H1 (cell line): ENCODE data around the gene DPEP3. TPM values are rescaled to one million over a fixed set of nuclear protein-coding genes. Genes with fewer than 3 reads are reported as not detected.

Source experiments
- CTCF ChIA-PET: fragments of 300-600 bp; sonication (Branson Sonifier 250); formaldehyde crosslinking; loops from one replicate; lab custom pipeline; 2021; ENCODE audit not compliant: partially characterized antibody; lab: Charles Lee
- POLR2A ChIA-PET: fragments of 300-600 bp; sonication (Branson Sonifier 250); formaldehyde crosslinking; loops from one replicate; lab custom pipeline; 2021; ENCODE audit warnings: inconsistent platforms; ENCODE audit not compliant: partially characterized antibody; lab: Charles Lee
- DNase-seq, 2 experiments: peaks; one replicate each; pipeline versions ENCODE4 v3.0.0 to v3.0.0-alpha.2; 2010 to 2022; ENCODE audit warnings: low spot score in 2 of 2, low read depth in 1 of 2, mixed read lengths in 1 of 2
- FAIRE-seq: peaks from 2 replicates; lab custom pipeline; 2011; peaks lifted over from hg19 to GRCh38; lab: Jason Lieb, UNC
- H2AFZ ChIP-seq: 2 replicates; pipeline ENCODE4 v1.8.1; 2012; ENCODE audit warnings: low read length, inconsistent platforms
- H2AK5ac ChIP-seq: 2 replicates; pipeline ENCODE4 v1.6.1; 2013; ENCODE audit warnings: low read depth, low read length
- H2BK120ac ChIP-seq: replicated peaks from 2 replicates; pipeline ENCODE3; 2013; ENCODE audit warnings: low read depth, low read length, inconsistent platforms
- H2BK12ac ChIP-seq: 2 replicates; pipeline ENCODE4 v1.6.1; 2013; ENCODE audit warnings: low read depth, low read length
- H2BK15ac ChIP-seq: 2 replicates; pipeline ENCODE4 v1.6.1; 2013; ENCODE audit warnings: low read length
- H2BK20ac ChIP-seq: 2 replicates; pipeline ENCODE4 v1.6.1; 2013; ENCODE audit warnings: low read length
- H2BK5ac ChIP-seq: 2 replicates; pipeline ENCODE4 v1.6.1; 2013; ENCODE audit warnings: low read depth, low read length
- H3K14ac ChIP-seq: 2 replicates; pipeline ENCODE4 v1.6.1; 2013; ENCODE audit warnings: inconsistent platforms; ENCODE audit not compliant: insufficient read length
- H3K18ac ChIP-seq: 2 replicates; pipeline ENCODE4 v1.6.1; 2013; ENCODE audit warnings: low read length; ENCODE audit errors: extremely low read depth
- H3K23ac ChIP-seq: 2 replicates; pipeline ENCODE4 v1.6.1; 2013; ENCODE audit warnings: inconsistent platforms; ENCODE audit not compliant: insufficient read length
- H3K23me2 ChIP-seq: 2 replicates; pipeline ENCODE4 v1.6.1; 2013; ENCODE audit warnings: low read depth, low read length
- H3K27ac ChIP-seq: 2 replicates; pipeline ENCODE4 v1.6.1; 2011; ENCODE audit warnings: low read depth, low read length, inconsistent platforms
- H3K27me3 ChIP-seq, 4 experiments: replicated peaks in 1 of 4; 1 replicate in 1 of 4; 2 replicates in 3 of 4; pipeline versions ENCODE4 v1.6.1 to v1.8.1; 2011 to 2013; ENCODE audit warnings: low read length in 3 of 4, mild to moderate bottlenecking in 3 of 4, inconsistent platforms in 2 of 4, mixed read lengths in 2 of 4, moderate library complexity in 1 of 4; ENCODE audit not compliant: control insufficient read depth in 3 of 4, insufficient read depth in 3 of 4; ENCODE audit errors: extremely low read depth in 1 of 4
- H3K36me3 ChIP-seq, 4 experiments: 2 replicates each; pipeline versions ENCODE4 v1.6.1 to v1.8.1; 2011 to 2013; ENCODE audit warnings: mild to moderate bottlenecking in 4 of 4, low read length in 3 of 4, moderate library complexity in 2 of 4, control low read depth in 1 of 4, inconsistent platforms in 1 of 4; ENCODE audit not compliant: insufficient read depth in 4 of 4, control insufficient read depth in 2 of 4
- H3K4ac ChIP-seq: replicated peaks from 2 replicates; pipeline ENCODE3; 2013; ENCODE audit warnings: low read length, low read depth, mixed read lengths, inconsistent platforms; ENCODE audit not compliant: insufficient read length
- H3K4me1 ChIP-seq, 4 experiments: replicated peaks in 1 of 4; 1 replicate in 1 of 4; 2 replicates in 3 of 4; pipeline versions ENCODE4 v1.6.1 to v1.8.1; 2011 to 2013; ENCODE audit warnings: low read length in 3 of 4, inconsistent platforms in 2 of 4, mixed read lengths in 1 of 4; ENCODE audit not compliant: insufficient read depth in 4 of 4, control insufficient read depth in 3 of 4
- H3K4me2 ChIP-seq, 2 experiments: 2 replicates each; pipeline versions ENCODE4 v1.6.1 to v1.8.1; 2011 to 2013; ENCODE audit warnings: low read depth in 2 of 2, low read length in 2 of 2, control low read depth in 1 of 2, inconsistent platforms in 1 of 2, mild to moderate bottlenecking in 1 of 2; ENCODE audit not compliant: insufficient read depth in 1 of 2
- H3K4me3 ChIP-seq, 4 experiments: fragments of 200-600, 300-600 bp in 1 of 4; sonication (generic), shearing (Covaris generic), sonication (Bioruptor Twin) in 1 of 4; 2 replicates each; pipeline versions ENCODE4 v1.5.1 to v1.8.1; 2011 to 2016; ENCODE audit warnings: low read length in 4 of 4, low read depth in 3 of 4, control low read depth in 2 of 4, inconsistent platforms in 2 of 4, mild to moderate bottlenecking in 2 of 4, mixed read lengths in 1 of 4, moderate library complexity in 1 of 4; ENCODE audit not compliant: insufficient read depth in 2 of 4; ENCODE audit errors: extremely low read depth in 1 of 4
- H3K56ac ChIP-seq: replicated peaks from 2 replicates; pipeline ENCODE3; 2013; ENCODE audit warnings: low read depth, mild to moderate bottlenecking, mixed read lengths, low read length, inconsistent platforms; ENCODE audit not compliant: insufficient read length
- H3K79me1 ChIP-seq: 2 replicates; pipeline ENCODE4 v1.6.1; 2013; ENCODE audit warnings: low read depth, low read length, control low read depth
- H3K79me2 ChIP-seq, 2 experiments: 2 replicates each; pipeline versions ENCODE4 v1.6.1 to v1.8.1; 2012 to 2013; ENCODE audit warnings: low read length in 2 of 2, mild to moderate bottlenecking in 2 of 2, inconsistent platforms in 1 of 2; ENCODE audit not compliant: insufficient read depth in 2 of 2, control insufficient read depth in 1 of 2
- H3K9ac ChIP-seq, 4 experiments: replicated peaks in 1 of 4; 1 replicate in 1 of 4; 2 replicates in 3 of 4; pipeline versions ENCODE4 v1.6.1 to v1.8.1; 2011 to 2013; ENCODE audit warnings: low read depth in 3 of 4, low read length in 3 of 4, control low read depth in 2 of 4, mild to moderate bottlenecking in 2 of 4, moderate library complexity in 2 of 4, inconsistent platforms in 1 of 4; ENCODE audit errors: extremely low read depth in 1 of 4
- H3K9me3 ChIP-seq, 2 experiments: 2 replicates each; pipeline versions ENCODE4 v1.6.1 to v1.8.1; 2012 to 2013; ENCODE audit warnings: mild to moderate bottlenecking in 2 of 2, moderate library complexity in 2 of 2, control low read depth in 1 of 2, inconsistent platforms in 1 of 2, low read depth in 1 of 2, low read length in 1 of 2, mixed read lengths in 1 of 2; ENCODE audit not compliant: insufficient read depth in 2 of 2
- H4K20me1 ChIP-seq, 2 experiments: replicated peaks in 1 of 2; 2 replicates each; pipeline versions ENCODE3 to v1.8.1; 2011 to 2013; ENCODE audit warnings: inconsistent platforms in 2 of 2, low read length in 2 of 2, mild to moderate bottlenecking in 1 of 2; ENCODE audit not compliant: insufficient read depth in 2 of 2, control insufficient read depth in 1 of 2
- H4K5ac ChIP-seq: 2 replicates; pipeline ENCODE4 v1.6.1; 2013; ENCODE audit warnings: low read length, low read depth, mixed read lengths, inconsistent platforms; ENCODE audit not compliant: insufficient read length
- H4K8ac ChIP-seq: 2 replicates; pipeline ENCODE4 v1.8.0; 2013; ENCODE audit warnings: mild to moderate bottlenecking, moderate library complexity, low read length, inconsistent platforms; ENCODE audit not compliant: insufficient read depth; ENCODE audit errors: extremely low read depth
- H4K91ac ChIP-seq: replicated peaks from 2 replicates; pipeline ENCODE3; 2013; ENCODE audit warnings: low read length, mixed read lengths, inconsistent platforms; ENCODE audit not compliant: insufficient read length
- EZH2 ChIP-seq: fragments of 200-600 bp; sonication (generic); IDR thresholded peaks from 2 replicates; pipeline ENCODE4 v1.7.1; 2012; ENCODE audit warnings: low read depth, mild to moderate bottlenecking, moderate library complexity, low read length, inconsistent platforms; ENCODE audit not compliant: severe bottlenecking
- POLR2AphosphoS5 ChIP-seq: IDR thresholded peaks from 2 replicates; pipeline ENCODE4 v1.6.1; 2011; ENCODE audit warnings: low read depth, low read length
- SAP30 ChIP-seq: fragments of 300-600 bp; sonication (generic); IDR thresholded peaks from 2 replicates; pipeline ENCODE4 v1.7.1; 2012; ENCODE audit warnings: low read length, moderate library complexity, mild to moderate bottlenecking, inconsistent platforms; ENCODE audit not compliant: insufficient read depth, insufficient replicate concordance
- whole genome bisulfite sequencing, 2 experiments: shearing (Covaris generic) in 1 of 2; methylation state at CpG; one replicate each; pipeline versions ENCODE4 v1.1.6 to v1.1.7; 2013 to 2015; ENCODE audit warnings: low lambda C conversion rate in 2 of 2, mixed read lengths in 2 of 2, inconsistent platforms in 1 of 2, low coverage in 1 of 2, missing lambda C conversion rate in 1 of 2; ENCODE audit not compliant: insufficient replicate concordance in 2 of 2, insufficient coverage in 1 of 2, insufficient read length in 1 of 2; ENCODE audit errors: extremely low coverage in 1 of 2, missing lambda C conversion rate in 1 of 2; 5-methylcytosine and 5-hydroxymethylcytosine counted together
- polyA plus RNA-seq, 7 experiments: library from polyadenylated mRNA; depleted of rRNA in 3 of 7; stranded (reverse) in 5 of 7; unstranded in 2 of 7; fragments of >200 nt in 5 of 7; fragments of 200-250 nt in 2 of 7; gene quantifications; 1 replicate in 5 of 7; 2 replicates in 1 of 7; 4 replicates in 1 of 7; pipeline versions ENCODE4 v1.2.1 to v1.2.3, GENCODE V29; 2011 to 2013; ENCODE audit warnings: missing spikeins in 2 of 7, mixed read lengths in 2 of 7
- total RNA-seq: library from RNA; stranded (reverse); fragmentation: NEBNext Ultra II Directional; extraction: Animal tissue kit (Norgen Biotek cat#: 25700); gene quantifications from 2 replicates; pipeline ENCODE4 v1.2.1, GENCODE V29; 2021

DPEP3 gene
- total and polyA plus RNA-seq, 2 of the 8 experiments (the other 6 are each of a cell fraction or from before 2014, with no cell fraction given): 6.5 to 9.9 TPM

GRCh38 chr16:67990018-67990386, 9.7 kb upstream of the DPEP3 start:
- H3K79me1 ChIP-seq: no peaks in the 10 kb centered on the region; the same call in 1 of the 2 replicates
- no peak for DNase-seq
- H3K4ac ChIP-seq: no peak overlapping the region
- H4K5ac ChIP-seq: no peak overlapping the region
- no peak overlapping the region for H3K56ac ChIP-seq
- no peaks in the 10 kb centered on the region; a peak in 3 of 7 replicates for H3K4me1 ChIP-seq
- H3K18ac ChIP-seq: no peak overlapping the region
- no peak overlapping the region for H2AK5ac ChIP-seq
- H2BK15ac ChIP-seq: no peak overlapping the region
- no peaks in the 10 kb centered on the region; the same call in 1 of the 2 replicates for H3K23me2 ChIP-seq
- H3K36me3 ChIP-seq: no peaks in the 10 kb centered on the region
- H2BK20ac ChIP-seq: no peak overlapping the region
- H3K4me3 ChIP-seq: no peak overlapping the region
- 79% methylated on average over 6 of the region's 6 CpGs; no CpG with 5 or more reads in 1 of the 2 experiments for WGBS, 2 experiments
- no peak overlapping the region for H2AFZ ChIP-seq
- no peaks in the 10 kb centered on the region for H3K79me2 ChIP-seq
- FAIRE-seq: no peak
- ChIA-PET POLR2A (interaction anchor here (5.1 kb wide), 1 partner anchor 33 kb away, joined by 26 read pairs; the partner anchor contains the start of genes DDX28 and DUS2), CTCF (interaction anchor here (0.6 to 4.1 kb wide), 7 partner anchors 9 to 54 kb away, joined by 3 to 23 read pairs (median 3); partner anchors contain the start of gene DPEP2)
- H2BK120ac ChIP-seq: no peak overlapping the region
- H2BK12ac ChIP-seq: no peak overlapping the region
- H4K20me1 ChIP-seq: no peaks in the 10 kb centered on the region
- no peak overlapping the region for H4K91ac ChIP-seq
- H4K8ac ChIP-seq: no peak overlapping the region
- H2BK5ac ChIP-seq: no peak overlapping the region
- no peak overlapping the region for H3K9ac ChIP-seq
- H3K27me3 ChIP-seq: peaks cover 0 to 12% (median 8%) of the 10 kb centered on the region in 4 experiments; a peak in 5 of 7 replicates
- no peak overlapping the region for H3K23ac ChIP-seq
- no peak overlapping the region for H3K27ac ChIP-seq
- H3K9me3 ChIP-seq: no peaks in the 10 kb centered on the region
- H3K4me2 ChIP-seq: no peak overlapping the region
- no peak overlapping the region for H3K14ac ChIP-seq
- TF ChIP-seq POLR2AphosphoS5: no peak
- TF ChIP-seq EZH2: no peak
- no peak for TF ChIP-seq SAP30
